Liver (tissue), 3 donors: ENCODE measurements around the gene TSPAN5.

Experiments used
- CTCF ChIP-seq: fragments of 150-350 bp; IDR thresholded peaks from 2 replicates; pipeline ENCODE4 v1.5.1; 2017; ENCODE audit warnings: improper control_type of control experiment, low read depth, low read length; ENCODE audit not compliant: missing input control
- JUND ChIP-seq, 2 donors: IDR thresholded peaks; 2 replicates each; pipeline ENCODE4 v1.6.1; 2016; ENCODE audit warnings: antibody characterized with exemption in 2 of 2
- SP1 ChIP-seq: IDR thresholded peaks from 2 replicates; pipeline ENCODE4 v1.6.1; 2018; ENCODE audit warnings: antibody characterized with exemption, mild to moderate bottlenecking
- YY1 ChIP-seq: IDR thresholded peaks from 2 replicates; pipeline ENCODE4 v1.6.1; 2016; ENCODE audit warnings: antibody characterized with exemption, mild to moderate bottlenecking
- ZBTB33 ChIP-seq: IDR thresholded peaks from 2 replicates; pipeline ENCODE4 v1.6.1; 2016; ENCODE audit warnings: antibody characterized with exemption
- donor health status: healthy.
- donor health status: healthy.

- TF ChIP-seq ZBTB33: no peak
- TF ChIP-seq CTCF: no peak
- no peak for TF ChIP-seq YY1
- TF ChIP-seq SP1: no peak
- no peak for TF ChIP-seq JUND (IDR thresholded peaks at IDR 0.05)
Observed at GRCh38 chr4:98510757-98511517, 147.5 kb downstream of the TSPAN5 start.
